ENCODE measurements around the gene ZNF695. TPM values are rescaled to one million over a fixed set of nuclear protein-coding genes. Genes with fewer than 3 reads are reported as not detected.

Gene ZNF695
- total and polyA plus RNA-seq, 11 donors, result 0.06 to 0.53 TPM; not detected in 9

GRCh38 chr1:246971090-246971721 is 36.7 kb downstream of the ZNF695 start:
- no peaks in the 10 kb centered on the region for H3K36me3 ChIP-seq
- intact Hi-C loops (cut with DNase I), result loop anchor here in 9 of 10 donors (1.0 to 5.0 kb wide), 3 partner anchors 64 kb away; no protein-coding TSS in a partner anchor
- TF ChIP-seq POLR2A (IDR thresholded peaks at IDR 0.05) (no peak), CTCF (IDR thresholded peaks at IDR 0.05) (peak; percentile 76 to 95 (median 90))
- no peaks in the 10 kb centered on the region for H3K4me1 ChIP-seq
- no peak overlapping the region for H3K27ac ChIP-seq
- WGBS, 4 donors, result 65 to 75% (median 70%) methylated on average over 12 of the region's 12 CpGs
- peak; percentile 56 to 76 (median 63) for DNase-seq
- ATAC-seq, result peak in 1 of 4 donors; percentile 55
- H3K9me3 ChIP-seq, result peaks cover 0 to 15% (median 0%) of the 10 kb centered on the region in 12 donors
- peak overlapping the region in 7 of 12 donors; percentile 5 to 46 (median 21) for H3K4me3 ChIP-seq
- H3K27me3 ChIP-seq, result no peaks in the 10 kb centered on the region

GRCh38 chr1:246969621-246970020 is 38.2 kb downstream of the ZNF695 start:
- WGBS, 4 donors, result 90 to 94% (median 92%) methylated on average over 3 of the region's 3 CpGs
- no peak for DNase-seq
- no peak overlapping the region for H3K27ac ChIP-seq
- H3K36me3 ChIP-seq, result no peaks in the 10 kb centered on the region
- H3K4me3 ChIP-seq, result no peak overlapping the region
- intact Hi-C loops (cut with DNase I), result loop anchor here in 9 of 10 donors (2.0 to 5.0 kb wide), 2 partner anchors 62 to 63 kb away; no protein-coding TSS in a partner anchor
- no peaks in the 10 kb centered on the region for H3K4me1 ChIP-seq
- TF ChIP-seq POLR2A (IDR thresholded peaks at IDR 0.05), result no peak
- no peak for TF ChIP-seq CTCF (IDR thresholded peaks at IDR 0.05)
- no peak for ATAC-seq
- peaks cover 0 to 15% (median 0%) of the 10 kb centered on the region in 12 donors for H3K9me3 ChIP-seq
- no peaks in the 10 kb centered on the region for H3K27me3 ChIP-seq

- ATAC-seq, result no peak
- TF ChIP-seq CTCF (IDR thresholded peaks at IDR 0.05) (no peak), POLR2A (IDR thresholded peaks at IDR 0.05) (no peak)
- DNase-seq, result no peak
- intact Hi-C loops (cut with DNase I), result loop anchor here in 1 of 10 donors (5.0 kb wide), 1 partner anchor 59 kb away; no protein-coding TSS in a partner anchor
- Histone ChIP-seq H3K4me3 (no peak overlapping the region), H3K4me1 (peaks cover 0 to 12% (median 0%) of the 10 kb centered on the region in 12 donors), H3K9me3 (peaks cover 0 to 15% (median 0%) of the 10 kb centered on the region in 12 donors), H3K27me3 (no peaks in the 10 kb centered on the region), H3K36me3 (no peaks in the 10 kb centered on the region), H3K27ac (no peak overlapping the region)
- 94 to 100% (median 98%) methylated on average over 2 of the region's 2 CpGs for whole genome bisulfite sequencing, 4 donors
These were observed 41.4 kb downstream of the ZNF695 start for GRCh38 chr1:246966502-246966901.

- WGBS, 4 donors, result 39 to 57% (median 45%) methylated on average over 1 of the region's 1 CpG
- no peaks in the 10 kb centered on the region for H3K9me3 ChIP-seq
- TF ChIP-seq POLR2A (IDR thresholded peaks at IDR 0.05), result no peak
- peak in 4 of 12 donors; percentile 10 to 27 (median 18) for TF ChIP-seq CTCF (IDR thresholded peaks at IDR 0.05)
- intact Hi-C loops (cut with DNase I), result no loop called here
- H3K27ac ChIP-seq, result peak overlapping the region in 2 of 12 donors; percentile 17 to 81
- ATAC-seq (peak in 2 of 4 donors; percentile 31 to 37), DNase-seq (no peak)
- H3K4me1 ChIP-seq, result peaks cover 0 to 33% (median 0%) of the 10 kb centered on the region in 12 donors
- no peaks in the 10 kb centered on the region for H3K36me3 ChIP-seq
- H3K27me3 ChIP-seq, result no peaks in the 10 kb centered on the region
- no peak overlapping the region for H3K4me3 ChIP-seq
These were observed 47.7 kb downstream of the ZNF695 start for GRCh38 chr1:246959944-246960693.
